Neural progenitor cell (in vitro differentiated cells): Measurements from ENCODE around the gene MCL1. TPM values are rescaled to one million over a fixed set of nuclear protein-coding genes. Genes with fewer than 3 reads are reported as not detected.

Source experiments
- DNase-seq: peaks from one replicate; pipeline ENCODE4 v3.0.0-alpha.2; 2016; ENCODE audit warnings: low spot score
- H2AFZ ChIP-seq: fragments of 200-600 bp; sonication (generic); replicated peaks from 2 replicates; pipeline ENCODE4 v1.6.1; 2016; ENCODE audit warnings: antibody characterized with exemption
- H3F3A ChIP-seq: fragments of 200-600 bp; sonication (generic); 2 replicates; pipeline ENCODE4 v1.6.1; 2016; ENCODE audit warnings: antibody characterized with exemption, low read depth
- H3K27ac ChIP-seq: fragments of 200-600 bp; sonication (generic); 2 replicates; pipeline ENCODE4 v1.5.1; 2016; ENCODE audit warnings: mild to moderate bottlenecking
- H3K27me3 ChIP-seq: fragments of 200-600 bp; sonication (generic); 2 replicates; pipeline ENCODE4 v1.6.1; 2016; ENCODE audit warnings: mild to moderate bottlenecking, moderate library complexity
- H3K36me3 ChIP-seq: fragments of 200-600 bp; sonication (generic); 2 replicates; pipeline ENCODE4 v1.5.1; 2016
- H3K4me1 ChIP-seq: fragments of 200-600 bp; sonication (generic); 2 replicates; pipeline ENCODE4 v1.6.1; 2016; ENCODE audit warnings: mixed run types
- H3K4me2 ChIP-seq: fragments of 200-600 bp; sonication (generic); 2 replicates; pipeline ENCODE4 v1.6.1; 2016
- H3K4me3 ChIP-seq: fragments of 200-600 bp; sonication (generic); 2 replicates; pipeline ENCODE4 v1.5.1; 2016
- H3K79me2 ChIP-seq: fragments of 200-600 bp; sonication (generic); 2 replicates; pipeline ENCODE4 v1.6.1; 2016; ENCODE audit warnings: low read depth
- H3K9ac ChIP-seq: fragments of 200-600 bp; sonication (generic); 2 replicates; pipeline ENCODE4 v1.6.1; 2016
- H3K9me3 ChIP-seq: fragments of 200-600 bp; sonication (generic); 2 replicates; pipeline ENCODE4 v1.5.1; 2016; ENCODE audit warnings: low read depth
- H4K20me1 ChIP-seq: fragments of 200-600 bp; sonication (generic); 2 replicates; pipeline ENCODE4 v1.6.1; 2016; ENCODE audit warnings: low read depth
- H3K27ac Mint-ChIP-seq: 3 replicates; pipeline ENCODE4 v1.8.0; 2021; ENCODE audit warnings: mixed read lengths
- H3K27me3 Mint-ChIP-seq: 2 replicates; pipeline ENCODE4 v1.8.0; 2022; ENCODE audit warnings: low read depth, mild to moderate bottlenecking, inconsistent platforms, moderate library complexity, mixed read lengths; ENCODE audit not compliant: insufficient read depth
- H3K36me3 Mint-ChIP-seq: 3 replicates; pipeline ENCODE4 v1.8.0; 2021; ENCODE audit warnings: mixed read lengths
- H3K4me1 Mint-ChIP-seq: 3 replicates; pipeline ENCODE4 v1.8.0; 2021; ENCODE audit warnings: mixed read lengths
- H3K4me3 Mint-ChIP-seq: 3 replicates; pipeline ENCODE4 v1.8.0; 2021; ENCODE audit warnings: mild to moderate bottlenecking, moderate library complexity, mixed read lengths
- H3K9me3 Mint-ChIP-seq: 3 replicates; pipeline ENCODE4 v1.8.0; 2020; ENCODE audit warnings: mixed read lengths
- EZH2 ChIP-seq: fragments of 200-600 bp; sonication (generic); IDR thresholded peaks from 2 replicates; pipeline ENCODE4 v1.6.1; 2017; ENCODE audit warnings: antibody characterized with exemption, mild to moderate bottlenecking, moderate library complexity
- EZH2phosphoT487 ChIP-seq: fragments of 200-600 bp; sonication (generic); IDR thresholded peaks from 2 replicates; pipeline ENCODE4 v1.6.1; 2017; ENCODE audit warnings: antibody characterized with exemption
- total RNA-seq: library from RNA; depleted of rRNA; stranded (reverse); fragments of >200 nt; gene quantifications from 2 replicates; pipeline ENCODE4 v1.2.3, GENCODE V29; 2015; ENCODE audit warnings: low replicate concordance
- TF ChIP-seq, protein P1 (sequence below): fragments of 200-600 bp; sonication (generic); IDR thresholded peaks from 2 replicates; pipeline ENCODE4 v1.5.1; 2017; ENCODE audit warnings: antibody characterized with exemption, mild to moderate bottlenecking

Gene MCL1
- total RNA-seq, 1 donor from 2014 or later, result 232 TPM

- H4K20me1 ChIP-seq, result peaks cover 5% of the 10 kb centered on the region
- H3K79me2 ChIP-seq, result peaks cover 29% of the 10 kb centered on the region
- H3K36me3 ChIP-seq, result no peaks in the 10 kb centered on the region
- Mint-ChIP-seq H3K9me3 (no peaks in the 10 kb centered on the region), H3K4me1 (peaks cover 48% of the 10 kb centered on the region), H3K27me3 (no peaks in the 10 kb centered on the region), H3K4me3 (peak overlapping the region; percentile 24), H3K27ac (peak overlapping the region; percentile 63), H3K36me3 (peaks cover 2% of the 10 kb centered on the region)
- H3K9ac ChIP-seq, result no peak overlapping the region
- no peak overlapping the region for H2AFZ ChIP-seq
- no peak for TF ChIP-seq EZH2phosphoT487
- TF ChIP-seq EZH2, result no peak
- TF ChIP-seq, protein P1, sequence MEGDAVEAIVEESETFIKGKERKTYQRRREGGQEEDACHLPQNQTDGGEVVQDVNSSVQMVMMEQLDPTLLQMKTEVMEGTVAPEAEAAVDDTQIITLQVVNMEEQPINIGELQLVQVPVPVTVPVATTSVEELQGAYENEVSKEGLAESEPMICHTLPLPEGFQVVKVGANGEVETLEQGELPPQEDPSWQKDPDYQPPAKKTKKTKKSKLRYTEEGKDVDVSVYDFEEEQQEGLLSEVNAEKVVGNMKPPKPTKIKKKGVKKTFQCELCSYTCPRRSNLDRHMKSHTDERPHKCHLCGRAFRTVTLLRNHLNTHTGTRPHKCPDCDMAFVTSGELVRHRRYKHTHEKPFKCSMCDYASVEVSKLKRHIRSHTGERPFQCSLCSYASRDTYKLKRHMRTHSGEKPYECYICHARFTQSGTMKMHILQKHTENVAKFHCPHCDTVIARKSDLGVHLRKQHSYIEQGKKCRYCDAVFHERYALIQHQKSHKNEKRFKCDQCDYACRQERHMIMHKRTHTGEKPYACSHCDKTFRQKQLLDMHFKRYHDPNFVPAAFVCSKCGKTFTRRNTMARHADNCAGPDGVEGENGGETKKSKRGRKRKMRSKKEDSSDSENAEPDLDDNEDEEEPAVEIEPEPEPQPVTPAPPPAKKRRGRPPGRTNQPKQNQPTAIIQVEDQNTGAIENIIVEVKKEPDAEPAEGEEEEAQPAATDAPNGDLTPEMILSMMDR, result peak; percentile 83
- H3K4me1 ChIP-seq, result peaks cover 31% of the 10 kb centered on the region
- H3K27me3 ChIP-seq, result no peaks in the 10 kb centered on the region
- H3K27ac ChIP-seq, result no peak overlapping the region
- H3K9me3 ChIP-seq, result no peaks in the 10 kb centered on the region
- H3F3A ChIP-seq, result peaks cover 38% of the 10 kb centered on the region
- H3K4me2 ChIP-seq, result peak overlapping the region; percentile 89
- no peak overlapping the region for H3K4me3 ChIP-seq
- DNase-seq, result peak; percentile 87
Measured at GRCh38 chr1:150560011-150560438, 19.4 kb downstream of the MCL1 start.

DNA sequence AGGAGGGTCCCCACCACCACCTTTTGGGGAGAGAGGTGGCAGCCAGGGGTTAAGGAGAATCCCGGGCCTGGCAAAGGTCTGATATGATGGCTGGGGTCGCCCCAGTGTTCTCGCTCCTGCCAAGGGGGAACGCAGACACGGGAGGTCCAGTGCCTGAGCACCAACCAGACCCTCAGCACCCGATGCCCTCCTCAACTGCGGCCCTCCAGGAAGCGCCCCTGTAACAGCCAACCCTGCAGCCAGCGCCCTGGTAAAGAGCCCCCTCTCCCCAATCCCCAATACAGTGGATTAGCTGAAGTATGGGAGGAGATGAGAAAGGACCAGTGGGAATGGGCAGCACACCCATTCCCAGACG, 19.8 kb downstream of the MCL1 start:
- H3K9me3 Mint-ChIP-seq, result no peaks in the 10 kb centered on the region
- H4K20me1 ChIP-seq, result peaks cover 5% of the 10 kb centered on the region
- H3K4me1 Mint-ChIP-seq, result peaks cover 44% of the 10 kb centered on the region
- peak overlapping the region; percentile 63 for H3K27ac Mint-ChIP-seq
- H3K27me3 Mint-ChIP-seq, result no peaks in the 10 kb centered on the region
- no peak for DNase-seq
- no peaks in the 10 kb centered on the region for H3K36me3 ChIP-seq
- peaks cover 25% of the 10 kb centered on the region for H3K79me2 ChIP-seq
- no peak overlapping the region for H3K4me2 ChIP-seq
- H3K27me3 ChIP-seq, result no peaks in the 10 kb centered on the region
- no peak overlapping the region for H3K4me3 Mint-ChIP-seq
- no peak overlapping the region for H3K9ac ChIP-seq
- H2AFZ ChIP-seq, result no peak overlapping the region
- H3F3A ChIP-seq, result peaks cover 38% of the 10 kb centered on the region
- H3K27ac ChIP-seq, result no peak overlapping the region
- TF ChIP-seq, protein P1, result no peak
- no peak for TF ChIP-seq EZH2phosphoT487
- no peak for TF ChIP-seq EZH2
- H3K4me3 ChIP-seq, result no peak overlapping the region
- peaks cover 31% of the 10 kb centered on the region for H3K4me1 ChIP-seq
- H3K9me3 ChIP-seq, result no peaks in the 10 kb centered on the region
- H3K36me3 Mint-ChIP-seq, result peaks cover 2% of the 10 kb centered on the region

GRCh38 chr1:150558761-150559655, 20.4 kb downstream of the MCL1 start:
- no peak overlapping the region for H3K4me2 ChIP-seq
- Mint-ChIP-seq H3K27ac (no peak overlapping the region), H3K36me3 (peaks cover 2% of the 10 kb centered on the region), H3K9me3 (no peaks in the 10 kb centered on the region), H3K27me3 (no peaks in the 10 kb centered on the region), H3K4me3 (no peak overlapping the region), H3K4me1 (peaks cover 42% of the 10 kb centered on the region)
- H3K4me1 ChIP-seq, result peaks cover 31% of the 10 kb centered on the region
- peaks cover 38% of the 10 kb centered on the region for H3F3A ChIP-seq
- no peaks in the 10 kb centered on the region for H3K9me3 ChIP-seq
- H2AFZ ChIP-seq, result no peak overlapping the region
- peaks cover 5% of the 10 kb centered on the region for H4K20me1 ChIP-seq
- no peak overlapping the region for H3K27ac ChIP-seq
- TF ChIP-seq, protein P1, result no peak
- no peak for TF ChIP-seq EZH2
- TF ChIP-seq EZH2phosphoT487, result no peak
- H3K79me2 ChIP-seq, result peaks cover 19% of the 10 kb centered on the region
- H3K36me3 ChIP-seq, result no peaks in the 10 kb centered on the region
- H3K9ac ChIP-seq, result no peak overlapping the region
- DNase-seq, result no peak
- H3K4me3 ChIP-seq, result no peak overlapping the region
- no peaks in the 10 kb centered on the region for H3K27me3 ChIP-seq
